Measurements from ENCODE around the gene LGALS16.

The LGALS16 gene

DNA sequence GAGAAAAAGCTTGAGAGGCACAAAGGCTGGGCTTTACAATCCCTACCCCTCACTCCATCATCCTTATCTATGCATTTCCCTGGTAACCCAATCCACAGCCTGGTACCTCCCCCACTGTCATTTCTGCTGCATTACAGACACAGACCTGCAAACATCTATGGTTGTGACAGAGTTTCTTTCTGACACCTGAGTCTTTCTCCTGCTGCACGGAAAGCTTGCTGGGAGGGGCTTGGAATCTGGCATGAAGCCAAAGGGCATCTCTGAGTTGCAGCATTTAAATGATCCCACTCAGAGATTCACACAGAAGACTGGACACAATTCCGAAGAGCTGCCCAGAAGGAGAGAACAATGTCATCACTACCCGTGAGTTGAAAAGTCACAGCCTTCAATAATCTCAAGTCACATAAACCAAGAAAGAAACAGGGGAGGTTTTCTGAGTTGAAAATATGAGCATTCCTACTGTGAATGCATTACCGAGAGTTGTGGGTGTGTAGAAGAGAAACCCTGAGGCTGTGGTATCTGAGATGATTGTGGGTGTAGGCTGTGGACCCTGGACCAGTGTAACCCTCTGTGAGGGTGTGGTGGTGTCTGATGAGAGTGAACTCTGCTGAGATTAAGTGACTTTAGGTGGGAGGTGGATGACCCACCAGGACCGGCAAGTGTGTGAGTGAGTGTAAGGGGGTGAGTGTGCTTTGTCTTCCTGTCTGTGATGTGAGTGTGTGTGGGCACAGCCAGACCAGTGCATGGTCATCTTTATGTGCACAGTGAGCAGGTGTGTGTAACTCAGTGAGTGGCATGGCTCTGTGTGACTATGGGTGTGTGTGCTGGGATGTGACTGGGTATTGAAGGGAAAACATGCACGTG lies 48.7 kb downstream of the LGALS16 start, which contains the start of gene LGALS14:
Gene LGALS14, plus strand, starts transcription at position 301 of the 864 bp plus-strand sequence. Its CDS starts 48 bp downstream, at position 349.
- DNase-seq (ENCODE audit: insufficient read length, low spot score) (no peak), FAIRE-seq (no peak)
- TF ChIP-seq, protein P1, sequence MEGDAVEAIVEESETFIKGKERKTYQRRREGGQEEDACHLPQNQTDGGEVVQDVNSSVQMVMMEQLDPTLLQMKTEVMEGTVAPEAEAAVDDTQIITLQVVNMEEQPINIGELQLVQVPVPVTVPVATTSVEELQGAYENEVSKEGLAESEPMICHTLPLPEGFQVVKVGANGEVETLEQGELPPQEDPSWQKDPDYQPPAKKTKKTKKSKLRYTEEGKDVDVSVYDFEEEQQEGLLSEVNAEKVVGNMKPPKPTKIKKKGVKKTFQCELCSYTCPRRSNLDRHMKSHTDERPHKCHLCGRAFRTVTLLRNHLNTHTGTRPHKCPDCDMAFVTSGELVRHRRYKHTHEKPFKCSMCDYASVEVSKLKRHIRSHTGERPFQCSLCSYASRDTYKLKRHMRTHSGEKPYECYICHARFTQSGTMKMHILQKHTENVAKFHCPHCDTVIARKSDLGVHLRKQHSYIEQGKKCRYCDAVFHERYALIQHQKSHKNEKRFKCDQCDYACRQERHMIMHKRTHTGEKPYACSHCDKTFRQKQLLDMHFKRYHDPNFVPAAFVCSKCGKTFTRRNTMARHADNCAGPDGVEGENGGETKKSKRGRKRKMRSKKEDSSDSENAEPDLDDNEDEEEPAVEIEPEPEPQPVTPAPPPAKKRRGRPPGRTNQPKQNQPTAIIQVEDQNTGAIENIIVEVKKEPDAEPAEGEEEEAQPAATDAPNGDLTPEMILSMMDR (IDR thresholded peaks at IDR 0.05; ENCODE audit: insufficient read depth, missing control alignments): no peak

DNA sequence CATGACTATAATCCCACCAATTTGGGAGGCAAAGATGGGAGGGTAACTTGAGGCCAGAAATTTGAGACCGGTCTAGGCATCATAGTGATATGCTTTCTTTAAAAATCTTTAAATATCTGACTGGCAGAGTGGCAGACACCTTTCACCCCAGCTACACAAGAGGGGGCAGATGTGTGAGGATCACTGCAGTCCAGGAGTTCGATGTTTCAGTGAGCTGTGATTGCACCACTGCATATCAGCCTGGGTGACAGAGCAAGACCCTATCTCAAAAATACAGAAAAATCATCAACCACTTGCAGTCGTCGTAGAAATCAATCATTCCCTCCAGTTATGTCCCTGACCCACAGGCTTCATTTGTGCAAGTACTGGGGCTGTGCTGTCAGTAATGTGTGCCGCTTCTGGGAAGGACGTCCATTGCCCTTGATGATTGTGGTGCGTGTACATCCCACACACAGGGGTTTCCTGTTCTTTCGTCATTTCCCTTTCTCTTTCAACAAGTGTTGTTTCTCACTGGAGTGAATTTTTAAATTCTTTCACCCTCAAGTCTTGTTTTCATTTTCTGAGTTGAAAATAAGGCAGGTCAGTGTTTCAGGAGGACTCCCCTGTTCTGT lies 50.0 kb downstream of the LGALS16 start:
- no peak for DNase-seq (ENCODE audit: insufficient read length, low spot score)
- TF ChIP-seq, protein P1 (IDR thresholded peaks at IDR 0.05; ENCODE audit: insufficient read depth, missing control alignments): no peak
- no peak for FAIRE-seq

DNA sequence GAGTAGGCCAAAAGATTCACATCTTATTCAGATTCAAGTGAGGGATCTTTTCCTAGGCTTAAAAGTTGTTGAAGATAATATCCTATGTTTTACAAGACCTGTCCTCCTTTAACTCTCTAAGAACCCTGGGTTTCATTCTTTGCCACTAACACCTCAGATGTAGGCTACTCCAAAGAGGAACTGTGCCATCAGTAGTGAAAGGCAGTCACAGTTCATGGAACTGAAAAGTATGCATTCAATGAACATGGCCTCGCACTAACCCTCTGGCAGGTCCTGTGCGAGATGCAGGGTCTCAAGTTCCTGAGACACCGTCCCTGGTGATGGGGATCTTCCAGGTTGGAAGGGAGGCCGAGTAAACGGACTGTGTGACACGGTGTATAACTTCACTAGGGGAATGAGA lies 52.9 kb downstream of the LGALS16 start:
- TF ChIP-seq, protein P1 (IDR thresholded peaks at IDR 0.05; ENCODE audit: insufficient read depth, missing control alignments): no peak
- FAIRE-seq (no peak), DNase-seq (ENCODE audit: insufficient read length, low spot score) (no peak)

DNA sequence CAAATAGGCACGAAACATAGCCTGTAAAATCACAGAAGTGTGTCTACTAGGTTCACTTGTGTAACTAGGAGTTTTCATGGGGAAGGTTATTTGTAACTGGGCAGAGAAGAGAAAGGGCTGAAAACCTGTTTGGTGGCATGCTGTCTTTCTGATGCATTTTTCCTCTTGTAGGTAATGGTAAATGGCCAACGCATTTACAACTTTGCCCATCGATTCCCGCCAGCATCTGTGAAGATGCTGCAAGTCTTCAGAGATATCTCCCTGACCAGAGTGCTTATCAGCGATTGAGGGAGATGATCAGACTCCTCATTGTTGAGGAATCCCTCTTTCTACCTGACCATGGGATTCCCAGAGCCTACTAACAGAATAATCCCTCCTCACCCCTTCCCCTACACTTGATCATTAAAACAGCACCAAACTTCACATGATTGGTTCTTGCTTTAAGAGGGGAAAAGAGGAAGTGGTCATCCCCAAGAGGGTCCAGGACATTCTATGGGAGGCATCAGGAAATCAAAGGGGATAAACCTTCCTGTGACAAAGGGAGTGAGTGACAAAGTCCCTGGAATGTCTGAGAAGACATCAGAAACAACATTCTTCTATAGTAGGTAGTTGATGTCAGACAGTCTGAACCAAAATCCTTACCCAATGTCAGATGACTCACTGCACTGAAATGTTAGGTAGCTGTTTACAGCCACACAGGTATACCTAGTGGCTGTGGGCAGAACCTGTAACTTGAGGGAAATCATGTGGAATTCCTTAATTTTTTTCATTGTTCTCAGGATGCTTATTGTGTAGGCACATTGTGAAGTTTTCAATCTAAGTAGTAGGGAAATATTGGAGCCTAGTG lies 53.5 kb downstream of the LGALS16 start:
- no peak for DNase-seq (ENCODE audit: insufficient read length, low spot score)
- no peak for FAIRE-seq
- TF ChIP-seq, protein P1 (IDR thresholded peaks at IDR 0.05; ENCODE audit: insufficient read depth, missing control alignments): no peak

Measured in D721Med (cell line).